ENCODE results near the gene RARB.

The RARB gene

GRCh38 chr3:25386686-25387255, 41.3 kb upstream of the RARB start:
- H3K4me3 ChIP-seq (ENCODE audit: low read length), result no peak overlapping the region
- no peak for DNase-seq (ENCODE audit: low read depth)
- TF ChIP-seq, protein P1, sequence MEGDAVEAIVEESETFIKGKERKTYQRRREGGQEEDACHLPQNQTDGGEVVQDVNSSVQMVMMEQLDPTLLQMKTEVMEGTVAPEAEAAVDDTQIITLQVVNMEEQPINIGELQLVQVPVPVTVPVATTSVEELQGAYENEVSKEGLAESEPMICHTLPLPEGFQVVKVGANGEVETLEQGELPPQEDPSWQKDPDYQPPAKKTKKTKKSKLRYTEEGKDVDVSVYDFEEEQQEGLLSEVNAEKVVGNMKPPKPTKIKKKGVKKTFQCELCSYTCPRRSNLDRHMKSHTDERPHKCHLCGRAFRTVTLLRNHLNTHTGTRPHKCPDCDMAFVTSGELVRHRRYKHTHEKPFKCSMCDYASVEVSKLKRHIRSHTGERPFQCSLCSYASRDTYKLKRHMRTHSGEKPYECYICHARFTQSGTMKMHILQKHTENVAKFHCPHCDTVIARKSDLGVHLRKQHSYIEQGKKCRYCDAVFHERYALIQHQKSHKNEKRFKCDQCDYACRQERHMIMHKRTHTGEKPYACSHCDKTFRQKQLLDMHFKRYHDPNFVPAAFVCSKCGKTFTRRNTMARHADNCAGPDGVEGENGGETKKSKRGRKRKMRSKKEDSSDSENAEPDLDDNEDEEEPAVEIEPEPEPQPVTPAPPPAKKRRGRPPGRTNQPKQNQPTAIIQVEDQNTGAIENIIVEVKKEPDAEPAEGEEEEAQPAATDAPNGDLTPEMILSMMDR (conservative IDR thresholded peaks at IDR 0.05; ENCODE audit: low read depth, low read length), result no peak

DNA sequence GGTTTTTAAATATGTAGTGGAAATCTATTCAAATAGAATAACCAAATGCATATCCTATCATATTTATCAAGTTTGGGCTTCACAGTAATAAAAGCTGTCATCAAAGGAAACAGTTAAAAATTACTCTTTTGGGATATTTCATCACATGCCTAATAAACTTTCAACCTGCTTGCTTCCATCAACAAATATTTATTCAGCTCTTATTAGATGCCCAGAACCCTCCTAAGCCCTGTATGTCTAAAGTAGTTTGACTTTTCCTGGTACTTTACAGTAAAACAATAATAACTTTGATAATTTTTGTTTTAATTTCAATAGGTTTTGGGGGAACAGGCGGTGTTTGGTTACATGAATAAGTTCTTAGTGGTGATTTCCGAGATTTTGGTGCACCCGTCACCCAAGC, 37.5 kb upstream of the RARB start:
- DNase-seq (ENCODE audit: low read depth), result no peak
- TF ChIP-seq, protein P1 (conservative IDR thresholded peaks at IDR 0.05; ENCODE audit: low read depth, low read length), result no peak
- H3K4me3 ChIP-seq (ENCODE audit: low read length), result no peak overlapping the region

- DNase-seq (ENCODE audit: low read depth), result no peak
- TF ChIP-seq, protein P1 (conservative IDR thresholded peaks at IDR 0.05; ENCODE audit: low read depth, low read length), result no peak
- H3K4me3 ChIP-seq (ENCODE audit: low read length), result no peak overlapping the region
Observed at GRCh38 chr3:25396251-25396650, 31.8 kb upstream of the RARB start.

DNA sequence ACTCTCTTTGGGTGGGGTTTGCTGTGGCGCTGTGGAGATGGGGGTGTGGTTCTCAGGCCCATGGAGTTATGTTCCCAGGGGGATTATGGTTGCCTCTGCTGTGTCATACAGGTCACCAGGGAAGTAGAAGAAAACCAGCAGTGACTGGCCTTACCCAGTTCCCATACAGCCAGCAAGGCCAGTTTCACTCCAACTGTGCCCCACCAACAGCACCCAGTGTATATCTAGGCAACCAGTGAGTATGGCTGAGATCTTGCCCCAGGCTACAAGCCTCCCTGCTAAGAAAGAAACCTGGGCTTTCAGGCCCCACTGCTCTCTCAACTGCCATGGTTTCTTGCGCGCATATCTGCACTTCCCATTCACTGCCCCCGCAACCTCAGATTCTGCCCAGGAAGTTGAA, 31.4 kb upstream of the RARB start:
- no peak overlapping the region for H3K4me3 ChIP-seq (ENCODE audit: low read length)
- TF ChIP-seq, protein P1 (conservative IDR thresholded peaks at IDR 0.05; ENCODE audit: low read depth, low read length), result no peak
- DNase-seq (ENCODE audit: low read depth), result no peak

- TF ChIP-seq, protein P1 (conservative IDR thresholded peaks at IDR 0.05; ENCODE audit: low read depth, low read length), result no peak
- DNase-seq (ENCODE audit: low read depth), result no peak
- H3K4me3 ChIP-seq (ENCODE audit: low read length), result no peak overlapping the region
Observed at GRCh38 chr3:25397150-25397549, 30.9 kb upstream of the RARB start.

DNA sequence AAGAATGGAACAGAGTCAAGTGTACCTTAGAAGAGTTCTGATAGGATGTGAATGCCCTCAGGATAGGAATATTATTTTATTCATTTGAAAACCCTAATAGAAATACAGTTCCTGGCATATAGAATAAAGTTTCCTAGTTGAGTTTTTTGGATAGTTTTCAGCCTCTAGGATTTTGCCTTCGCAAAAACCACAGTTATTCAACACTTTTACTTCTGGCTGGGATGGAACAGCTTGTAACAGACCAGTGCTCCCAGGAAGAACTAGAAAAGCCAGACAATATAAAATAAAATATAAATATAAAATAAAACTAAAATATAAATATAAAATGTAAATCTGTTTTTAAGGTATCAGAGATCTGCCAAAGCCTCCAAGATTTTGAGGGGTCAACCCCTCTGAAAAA, 27.5 kb upstream of the RARB start:
- TF ChIP-seq, protein P1 (conservative IDR thresholded peaks at IDR 0.05; ENCODE audit: low read depth, low read length), result no peak
- no peak for DNase-seq (ENCODE audit: low read depth)
- H3K4me3 ChIP-seq (ENCODE audit: low read length), result no peak overlapping the region

DNA sequence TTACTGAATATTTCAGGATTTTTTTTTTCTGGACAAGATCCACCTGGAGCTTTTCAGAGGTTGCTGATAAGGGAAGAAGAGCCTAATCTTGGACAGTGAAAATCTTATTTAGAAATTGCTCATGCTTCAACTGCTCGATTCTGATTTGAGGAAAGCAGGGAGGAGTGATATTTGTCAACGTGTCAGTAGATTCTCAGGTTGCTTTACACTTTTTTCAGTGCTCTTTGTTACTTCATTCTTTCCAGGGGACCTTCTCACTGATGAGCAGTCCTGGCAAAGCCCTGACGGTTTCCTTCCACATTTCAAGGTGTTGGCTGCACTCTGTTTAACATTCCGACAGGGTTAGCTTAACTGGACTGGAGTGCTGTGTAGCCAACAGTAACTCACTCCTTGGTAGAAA, 24.1 kb upstream of the RARB start:
- DNase-seq (ENCODE audit: low read depth), result no peak
- TF ChIP-seq, protein P1 (conservative IDR thresholded peaks at IDR 0.05; ENCODE audit: low read depth, low read length), result no peak
- H3K4me3 ChIP-seq (ENCODE audit: low read length), result no peak overlapping the region
